Transverse colon (tissue), 4 donors: ENCODE results near the gene PTPRN2. TPM values are rescaled to one million over a fixed set of nuclear protein-coding genes. Genes with fewer than 3 reads are reported as not detected.

Experiments
- DNase-seq: peaks from one replicate; pipeline ENCODE4 v3.0.0-alpha.2; 2019
- H3K27ac ChIP-seq, 4 donors: fragments of 200-600 bp; sonication (generic); 2 replicates each; pipeline ENCODE4 v1.5.1; 2016 to 2018; ENCODE audit warnings: inconsistent platforms in 4 of 4
- H3K27me3 ChIP-seq: fragments of 200-600 bp; sonication (generic); 2 replicates; pipeline ENCODE4 v1.5.1; 2017; ENCODE audit warnings: inconsistent platforms
- H3K36me3 ChIP-seq, 4 donors: fragments of 200-600 bp; sonication (generic); 2 replicates each; pipeline ENCODE4 v1.5.1; 2017 to 2019; ENCODE audit warnings: inconsistent platforms in 4 of 4
- H3K4me1 ChIP-seq, 4 donors: fragments of 200-600 bp; sonication (generic); 2 replicates each; pipeline ENCODE4 v1.5.1; 2017 to 2020; ENCODE audit warnings: inconsistent platforms in 4 of 4
- H3K4me3 ChIP-seq, 4 donors: fragments of 200-600 bp; sonication (generic); 1 replicate in 1 of 4; 2 replicates in 3 of 4; pipeline versions ENCODE4 v1.5.1 to v1.6.1; 2017 to 2019; ENCODE audit warnings: inconsistent platforms in 4 of 4
- H3K9me3 ChIP-seq, 2 donors: fragments of 200-600 bp; sonication (generic); 2 replicates each; pipeline ENCODE4 v1.5.1; 2017 to 2019; ENCODE audit warnings: inconsistent platforms in 2 of 2
- EP300 ChIP-seq: sonication (generic); formaldehyde crosslinking; IDR thresholded peaks from one replicate; pipeline ENCODE4 v1.6.1; 2017; ENCODE audit warnings: antibody characterized with exemption, low read depth
- POLR2A ChIP-seq: fragments of 450-650 bp; IDR thresholded peaks from one replicate; pipeline ENCODE4 v1.6.1; 2016; ENCODE audit warnings: antibody characterized with exemption, mild to moderate bottlenecking, moderate library complexity
- POLR2AphosphoS5 ChIP-seq, 3 donors: sonication (generic); formaldehyde crosslinking; IDR thresholded peaks; one replicate each; pipeline ENCODE4 v1.6.1; 2016; ENCODE audit warnings: antibody characterized with exemption in 3 of 3
- WGBS, 2 donors: methylation state at CpG; one replicate each; pipeline ENCODE4 v1.1.5; 2018; ENCODE audit warnings: low coverage in 1 of 2; 5-methylcytosine and 5-hydroxymethylcytosine counted together
- in situ Hi-C, 4 donors: fragments of 200-750 bp; cut with MboI; loops; one replicate each; pipeline versions ENCODE4 v1.15.0 to v1.15.1; 2017; ENCODE audit warnings: low sequenced_read_pairs in 3 of 4, low pct_ligation_motif_present in 1 of 4, low pct_unique_long_range_greater_than_20kb in 1 of 4
- intact Hi-C: fragments of 100-400 bp; cut with DNase I; formaldehyde crosslinking; loops from one replicate; pipeline ENCODE4 v1.15.1; 2023; ENCODE audit warnings: low total_unique reads
- total RNA-seq, 4 donors: library from RNA; depleted of rRNA; stranded (reverse); fragments of >200 nt; gene quantifications; one replicate each; pipeline ENCODE4 v1.1.0, GENCODE V29; 2016
- TF ChIP-seq, protein P1 (sequence below), 5 experiments: fragments of 200-600 bp in 3 of 5; fragments of 450-650 bp in 2 of 5; sonication (generic) in 3 of 5; IDR thresholded peaks; 1 replicate in 2 of 5; 2 replicates in 3 of 5; pipeline ENCODE4 v1.5.1; 2016 to 2017; ENCODE audit warnings: antibody characterized with exemption in 5 of 5, inconsistent platforms in 3 of 5, mild to moderate bottlenecking in 2 of 5, moderate library complexity in 1 of 5

Gene PTPRN2
- total RNA-seq, 4 donors from 2014 or later = 15.4 to 31.1 (median 21.8) TPM

DNA sequence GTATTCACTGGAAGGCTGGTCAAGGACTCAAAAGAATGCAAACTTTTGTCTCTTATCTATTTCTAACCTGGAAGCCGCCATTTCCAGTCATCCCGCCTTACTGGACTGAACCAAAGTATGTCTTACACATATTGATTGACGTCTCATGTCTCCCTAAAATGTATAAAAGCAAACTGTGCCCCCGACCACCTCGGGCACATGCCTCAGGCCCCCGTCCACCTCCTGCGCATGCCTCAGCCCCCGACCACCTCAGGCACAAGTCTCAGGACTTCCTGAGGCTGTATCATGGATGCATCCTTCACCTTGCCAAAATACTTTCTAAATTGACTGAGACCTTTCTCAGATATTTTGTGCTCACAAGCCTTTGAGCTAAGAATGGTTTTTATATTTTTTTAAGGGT is 148.6 kb downstream of the PTPRN2 start:
- in situ Hi-C loops = no loop called here
- Histone ChIP-seq H3K4me1 (no peaks in the 10 kb centered on the region), H3K36me3 (no peaks in the 10 kb centered on the region), H3K4me3 (no peak overlapping the region), H3K9me3 (no peaks in the 10 kb centered on the region), H3K27ac (no peak overlapping the region), H3K27me3 (no peaks in the 10 kb centered on the region)
- WGBS, 2 donors = 84% methylated on average over 8 of the region's 8 CpGs; no CpG with 5 or more reads in 1 of the 2 donors
- DNase-seq = no peak
- intact Hi-C loops = no loop called here
- no peak for TF ChIP-seq POLR2AphosphoS5 (IDR thresholded peaks at IDR 0.05)
- TF ChIP-seq EP300 = no peak
- TF ChIP-seq, protein P1, sequence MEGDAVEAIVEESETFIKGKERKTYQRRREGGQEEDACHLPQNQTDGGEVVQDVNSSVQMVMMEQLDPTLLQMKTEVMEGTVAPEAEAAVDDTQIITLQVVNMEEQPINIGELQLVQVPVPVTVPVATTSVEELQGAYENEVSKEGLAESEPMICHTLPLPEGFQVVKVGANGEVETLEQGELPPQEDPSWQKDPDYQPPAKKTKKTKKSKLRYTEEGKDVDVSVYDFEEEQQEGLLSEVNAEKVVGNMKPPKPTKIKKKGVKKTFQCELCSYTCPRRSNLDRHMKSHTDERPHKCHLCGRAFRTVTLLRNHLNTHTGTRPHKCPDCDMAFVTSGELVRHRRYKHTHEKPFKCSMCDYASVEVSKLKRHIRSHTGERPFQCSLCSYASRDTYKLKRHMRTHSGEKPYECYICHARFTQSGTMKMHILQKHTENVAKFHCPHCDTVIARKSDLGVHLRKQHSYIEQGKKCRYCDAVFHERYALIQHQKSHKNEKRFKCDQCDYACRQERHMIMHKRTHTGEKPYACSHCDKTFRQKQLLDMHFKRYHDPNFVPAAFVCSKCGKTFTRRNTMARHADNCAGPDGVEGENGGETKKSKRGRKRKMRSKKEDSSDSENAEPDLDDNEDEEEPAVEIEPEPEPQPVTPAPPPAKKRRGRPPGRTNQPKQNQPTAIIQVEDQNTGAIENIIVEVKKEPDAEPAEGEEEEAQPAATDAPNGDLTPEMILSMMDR (IDR thresholded peaks at IDR 0.05) = no peak
- TF ChIP-seq POLR2A = no peak

DNA sequence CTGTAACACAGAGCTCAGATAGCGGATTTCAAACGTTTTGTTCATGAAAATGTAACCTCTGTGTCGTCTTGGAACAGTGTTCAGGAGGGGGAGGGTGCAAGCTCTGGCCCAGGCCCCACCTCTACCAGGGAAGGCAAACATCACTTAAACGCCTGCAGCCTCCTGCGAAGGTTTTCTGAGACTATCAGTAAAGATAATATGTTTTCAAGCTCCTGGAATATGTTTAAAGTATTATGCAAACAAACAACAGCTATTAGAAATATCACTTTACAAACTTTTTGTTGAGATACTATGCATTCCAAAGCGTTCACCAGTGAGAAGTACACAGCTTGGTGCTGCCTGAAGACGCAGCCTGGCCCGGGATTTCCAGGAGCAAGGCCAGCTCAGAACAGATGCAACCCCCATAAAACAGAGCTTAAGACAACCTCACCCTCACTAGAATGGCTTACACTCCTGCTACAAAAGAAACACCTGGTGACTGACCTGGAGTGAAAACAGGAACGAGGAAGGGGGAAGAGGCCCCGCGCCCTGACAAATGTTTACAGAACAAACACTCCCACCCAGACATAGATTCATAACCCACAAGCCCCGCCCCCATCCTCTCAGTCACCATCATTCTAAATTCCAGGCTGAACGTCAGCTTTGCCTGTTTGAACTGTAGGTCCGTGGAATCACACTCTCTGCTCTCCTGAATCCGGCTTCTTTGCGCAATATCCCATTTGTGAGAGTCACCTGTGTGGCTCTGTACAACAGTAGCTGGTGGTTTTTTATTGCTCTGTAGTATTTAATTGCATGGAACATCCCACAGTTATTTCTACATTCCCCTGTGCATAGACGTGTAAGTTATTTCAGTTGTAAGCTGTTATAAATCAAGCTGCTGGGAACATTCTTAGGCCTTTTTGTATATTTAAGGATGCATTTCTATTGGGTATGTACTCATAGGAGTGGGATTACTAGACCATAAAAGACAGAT is 155.0 kb downstream of the PTPRN2 start:
- peak; percentile 88 for TF ChIP-seq EP300
- TF ChIP-seq POLR2A = no peak
- TF ChIP-seq, protein P1 (IDR thresholded peaks at IDR 0.05) = no peak
- peak in 2 of 3 donors; percentile 41 to 50 for TF ChIP-seq POLR2AphosphoS5 (IDR thresholded peaks at IDR 0.05)
- 8 to 19% methylated on average over 5 to 17 of the region's 17 CpGs for WGBS, 2 donors
- Histone ChIP-seq H3K27me3 (no peaks in the 10 kb centered on the region), H3K36me3 (no peaks in the 10 kb centered on the region), H3K4me3 (peak overlapping the region in 1 of 4 donors; percentile 24), H3K27ac (peak overlapping the region; percentile 76 to 85 (median 82)), H3K9me3 (no peaks in the 10 kb centered on the region), H3K4me1 (peaks cover 9 to 22% (median 18%) of the 10 kb centered on the region in 4 donors)
- intact Hi-C loops (no loop called here), in situ Hi-C loops (no loop called here)
- DNase-seq = peak; percentile 82

DNA sequence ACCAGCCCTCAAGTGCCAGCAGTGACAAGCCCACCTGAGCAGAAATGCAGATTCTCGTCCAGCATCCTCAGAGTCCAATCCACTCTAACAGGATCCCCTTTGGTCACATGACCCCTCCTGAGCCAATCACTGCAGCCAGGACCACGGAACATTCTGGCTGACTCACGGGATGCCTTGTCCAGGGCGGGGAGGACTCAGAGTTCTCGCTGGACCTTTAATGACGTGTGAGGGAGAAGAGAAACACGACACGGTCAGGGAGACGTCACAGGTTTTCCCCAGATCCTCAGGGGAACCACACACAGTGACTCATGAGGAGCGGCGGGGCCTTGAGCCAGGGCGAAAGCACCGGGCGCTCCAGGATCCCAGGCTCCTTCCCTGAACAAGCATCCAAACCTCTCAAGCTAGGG is 155.7 kb downstream of the PTPRN2 start:
- DNase-seq = peak; percentile 76
- peak overlapping the region in 1 of 4 donors; percentile 24 for H3K4me3 ChIP-seq
- in situ Hi-C loops (no loop called here), intact Hi-C loops (no loop called here)
- peak overlapping the region; percentile 76 to 85 (median 82) for H3K27ac ChIP-seq
- H3K36me3 ChIP-seq = no peaks in the 10 kb centered on the region
- H3K9me3 ChIP-seq = no peaks in the 10 kb centered on the region
- peaks cover 9 to 22% (median 18%) of the 10 kb centered on the region in 4 donors for H3K4me1 ChIP-seq
- WGBS, 2 donors = 27% methylated on average over 14 of the region's 14 CpGs; no CpG with 5 or more reads in 1 of the 2 donors
- no peaks in the 10 kb centered on the region for H3K27me3 ChIP-seq
- TF ChIP-seq POLR2AphosphoS5 (IDR thresholded peaks at IDR 0.05) = peak; percentile 39 to 80 (median 78)
- TF ChIP-seq POLR2A = no peak
- TF ChIP-seq, protein P1 (IDR thresholded peaks at IDR 0.05) = no peak
- peak; percentile 99 for TF ChIP-seq EP300
